Panc1 (cell line): ENCODE data around the gene PCSK2. TPM values are rescaled to one million over a fixed set of nuclear protein-coding genes. Genes with fewer than 3 reads are reported as not detected.

Experiments
- ATAC-seq: fragments of 200-7000 bp; cut with Tn5 transposase; 2 replicates; pipeline ENCODE4 v1.9.1; 2020; ENCODE audit warnings: mild to moderate bottlenecking, moderate library complexity
- BruUV-seq: library from RNA; stranded (reverse); fragments of 400-500 nt; replicated peaks from 2 replicates; lab custom pipeline; 2021; lab: Mats Ljungman, UMichigan
- CTCF ChIA-PET: fragments of 300-600 bp; sonication (Branson Sonifier 250); formaldehyde crosslinking; loops from one replicate; lab custom pipeline; 2022; ENCODE audit warnings: antibody characterized with exemption; lab: Charles Lee
- POLR2A ChIA-PET: fragments of 300-600 bp; sonication (Branson Sonifier 250); formaldehyde crosslinking; loops from one replicate; lab custom pipeline; 2022; ENCODE audit warnings: antibody characterized with exemption; lab: Charles Lee
- DNase-seq: peaks from one replicate; pipeline ENCODE4 v3.0.0-alpha.2; 2010; ENCODE audit warnings: low read depth, low spot score
- H3K27ac ChIP-seq: 2 replicates; pipeline ENCODE4 v1.5.1; 2011; ENCODE audit warnings: mild to moderate bottlenecking, low read length, inconsistent platforms
- H3K27me3 ChIP-seq: fragments of 200-500 bp; sonication (Bioruptor generic); 2 replicates; pipeline ENCODE4 v1.6.0; 2014; ENCODE audit warnings: low read length, inconsistent platforms; ENCODE audit not compliant: control insufficient read depth, insufficient read depth
- H3K36me3 ChIP-seq: fragments of 200-500 bp; sonication (Bioruptor generic); 2 replicates; pipeline ENCODE4 v1.5.1; 2014; ENCODE audit warnings: inconsistent platforms, mild to moderate bottlenecking, low read length, moderate library complexity; ENCODE audit not compliant: control insufficient read depth, insufficient read depth
- H3K4me1 ChIP-seq: 2 replicates; pipeline ENCODE4 v1.5.1; 2011; ENCODE audit warnings: inconsistent platforms, mild to moderate bottlenecking, low read length, moderate library complexity; ENCODE audit not compliant: control insufficient read depth, insufficient read depth
- H3K4me3 ChIP-seq, 2 experiments: 2 replicates each; pipeline ENCODE4 v1.5.1; 2011 to 2012; ENCODE audit warnings: low read depth in 2 of 2, low read length in 2 of 2, mild to moderate bottlenecking in 2 of 2, inconsistent platforms in 1 of 2, moderate library complexity in 1 of 2
- H3K9me3 ChIP-seq: fragments of 200-500 bp; sonication (Bioruptor generic); 2 replicates; pipeline ENCODE4 v1.5.1; 2014; ENCODE audit warnings: low read depth, mild to moderate bottlenecking, inconsistent platforms, low read length, moderate library complexity; ENCODE audit not compliant: control insufficient read depth, insufficient read depth
- CTCF ChIP-seq: fragments of 450-650 bp; IDR thresholded peaks from 2 replicates; pipeline ENCODE4 v1.5.1; 2017; ENCODE audit warnings: mild to moderate bottlenecking
- POLR2AphosphoS5 ChIP-seq: IDR thresholded peaks from 2 replicates; pipeline ENCODE4 v1.6.1; 2012; ENCODE audit warnings: mild to moderate bottlenecking, low read depth, low read length, moderate library complexity
- SIN3A ChIP-seq: IDR thresholded peaks from 2 replicates; pipeline ENCODE4 v1.6.1; 2012; ENCODE audit warnings: low read depth, mild to moderate bottlenecking, low read length, moderate library complexity, borderline replicate concordance; ENCODE audit not compliant: insufficient read depth
- TCF7L2 ChIP-seq: IDR thresholded peaks from 2 replicates; pipeline ENCODE4 v1.6.1; 2011; ENCODE audit warnings: mild to moderate bottlenecking, low read depth, low read length, inconsistent platforms
- in situ Hi-C: cut with HindIII; loops from 2 replicates; pipeline ENCODE4 v1.10.0; 2016; ENCODE audit warnings: low sequenced_read_pairs, low pct_unique_long_range_greater_than_20kb
- intact Hi-C: fragments of 100-400 bp; cut with micrococcal nuclease; formaldehyde crosslinking; loops from one replicate; pipeline ENCODE4 v1.10.0; 2022; ENCODE audit not compliant: unreplicated experiment
- total RNA-seq: library from RNA; stranded (reverse); gene quantifications from one replicate; pipeline ENCODE4 v1.2.1, GENCODE V29; 2021; ENCODE audit not compliant: unreplicated experiment
- TF ChIP-seq, protein P1 (sequence below), 2 experiments: IDR thresholded peaks; 2 replicates each; pipeline ENCODE4 v1.6.1; 2011 to 2012; ENCODE audit warnings: low read depth in 2 of 2, control low read depth in 1 of 2, low read length in 1 of 2, mild to moderate bottlenecking in 1 of 2, moderate library complexity in 1 of 2; ENCODE audit not compliant: insufficient read depth in 1 of 2

PCSK2 gene
- total RNA-seq, 1 experiment from 2014 or later = not detected

- in situ Hi-C loops (no loop called here), intact Hi-C loops (no loop called here)
- Histone ChIP-seq H3K27me3 (no peaks in the 10 kb centered on the region), H3K27ac (no peak overlapping the region), H3K4me1 (no peaks in the 10 kb centered on the region), H3K36me3 (no peaks in the 10 kb centered on the region), H3K9me3 (no peaks in the 10 kb centered on the region), H3K4me3 (no peak overlapping the region)
- TF ChIP-seq, protein P1, sequence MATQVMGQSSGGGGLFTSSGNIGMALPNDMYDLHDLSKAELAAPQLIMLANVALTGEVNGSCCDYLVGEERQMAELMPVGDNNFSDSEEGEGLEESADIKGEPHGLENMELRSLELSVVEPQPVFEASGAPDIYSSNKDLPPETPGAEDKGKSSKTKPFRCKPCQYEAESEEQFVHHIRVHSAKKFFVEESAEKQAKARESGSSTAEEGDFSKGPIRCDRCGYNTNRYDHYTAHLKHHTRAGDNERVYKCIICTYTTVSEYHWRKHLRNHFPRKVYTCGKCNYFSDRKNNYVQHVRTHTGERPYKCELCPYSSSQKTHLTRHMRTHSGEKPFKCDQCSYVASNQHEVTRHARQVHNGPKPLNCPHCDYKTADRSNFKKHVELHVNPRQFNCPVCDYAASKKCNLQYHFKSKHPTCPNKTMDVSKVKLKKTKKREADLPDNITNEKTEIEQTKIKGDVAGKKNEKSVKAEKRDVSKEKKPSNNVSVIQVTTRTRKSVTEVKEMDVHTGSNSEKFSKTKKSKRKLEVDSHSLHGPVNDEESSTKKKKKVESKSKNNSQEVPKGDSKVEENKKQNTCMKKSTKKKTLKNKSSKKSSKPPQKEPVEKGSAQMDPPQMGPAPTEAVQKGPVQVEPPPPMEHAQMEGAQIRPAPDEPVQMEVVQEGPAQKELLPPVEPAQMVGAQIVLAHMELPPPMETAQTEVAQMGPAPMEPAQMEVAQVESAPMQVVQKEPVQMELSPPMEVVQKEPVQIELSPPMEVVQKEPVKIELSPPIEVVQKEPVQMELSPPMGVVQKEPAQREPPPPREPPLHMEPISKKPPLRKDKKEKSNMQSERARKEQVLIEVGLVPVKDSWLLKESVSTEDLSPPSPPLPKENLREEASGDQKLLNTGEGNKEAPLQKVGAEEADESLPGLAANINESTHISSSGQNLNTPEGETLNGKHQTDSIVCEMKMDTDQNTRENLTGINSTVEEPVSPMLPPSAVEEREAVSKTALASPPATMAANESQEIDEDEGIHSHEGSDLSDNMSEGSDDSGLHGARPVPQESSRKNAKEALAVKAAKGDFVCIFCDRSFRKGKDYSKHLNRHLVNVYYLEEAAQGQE (IDR thresholded peaks at IDR 0.05; ENCODE audit: insufficient read depth in 1 of 2, low read depth in 2 of 2, low read length in 1 of 2) = no peak
- TF ChIP-seq POLR2AphosphoS5 (no peak), SIN3A (no peak), CTCF (no peak), TCF7L2 (no peak)
- no peak for DNase-seq
- no TSS peak for BruUV-seq
- CTCF ChIA-PET = no interaction called here
- no peak; the same call in 1 of the 2 replicates for ATAC-seq
- POLR2A ChIA-PET = no interaction called here
Observed at GRCh38 chr20:17471606-17472187, 244.9 kb downstream of the PCSK2 start.

- intact Hi-C loops = no loop called here
- no TSS peak for BruUV-seq
- POLR2A ChIA-PET = no interaction called here
Observed at GRCh38 chr20:17473659-17474058, 246.8 kb downstream of the PCSK2 start.

More at GRCh38 chr20:17473659-17474058, 246.8 kb downstream of the PCSK2 start:
- no peaks in the 10 kb centered on the region for H3K36me3 ChIP-seq
- DNase-seq (no peak), ATAC-seq (no peak)
- in situ Hi-C loops = no loop called here
- H3K27me3 ChIP-seq = no peaks in the 10 kb centered on the region; the same call in 1 of the 2 replicates
- no peaks in the 10 kb centered on the region for H3K9me3 ChIP-seq
- H3K4me1 ChIP-seq = no peaks in the 10 kb centered on the region
- CTCF ChIA-PET = no interaction called here
- H3K4me3 ChIP-seq = no peak overlapping the region
- no peak overlapping the region for H3K27ac ChIP-seq
- no peak for TF ChIP-seq TCF7L2
- TF ChIP-seq, protein P1 (IDR thresholded peaks at IDR 0.05; ENCODE audit: insufficient read depth in 1 of 2, low read depth in 2 of 2, low read length in 1 of 2) = no peak
- no peak for TF ChIP-seq CTCF
- no peak for TF ChIP-seq SIN3A
- no peak for TF ChIP-seq POLR2AphosphoS5
